ENCODE results near the gene GCG.

GCG gene

GRCh38 chr2:162118166-162119031 is 33.6 kb downstream of the GCG start:
- TF ChIP-seq CTCF (IDR thresholded peaks at IDR 0.05; ENCODE audit: control insufficient read depth, insufficient read depth, low read depth, low read length, missing control alignments) = no peak
- no peak overlapping the region for H3K4me3 ChIP-seq (ENCODE audit: control insufficient read depth, low read depth, low read length)
- peak; percentile 49 for DNase-seq (ENCODE audit: low read depth)

DNA sequence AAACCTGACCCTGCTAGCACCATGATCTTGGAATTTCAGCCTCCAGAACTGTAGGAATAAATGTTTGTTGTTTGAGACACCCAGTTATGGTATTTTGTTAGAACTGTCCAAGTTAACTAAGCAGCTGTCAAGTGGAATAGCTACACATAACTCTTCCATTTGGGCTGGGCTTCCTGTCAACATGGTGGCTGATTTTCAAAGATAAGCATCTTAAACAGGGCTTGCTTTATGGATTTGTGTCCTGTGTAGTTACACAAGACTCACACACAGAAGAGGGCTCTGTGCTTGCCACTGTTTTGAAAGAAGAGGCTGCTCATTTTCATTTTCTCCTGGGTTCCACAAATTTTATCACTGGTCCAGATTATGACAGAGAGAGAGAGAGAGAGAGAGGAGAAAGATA is 35.7 kb downstream of the GCG start:
- no peak for DNase-seq (ENCODE audit: low read depth)
- H3K4me3 ChIP-seq (ENCODE audit: control insufficient read depth, low read depth, low read length) = no peak overlapping the region
- no peak for TF ChIP-seq CTCF (IDR thresholded peaks at IDR 0.05; ENCODE audit: control insufficient read depth, insufficient read depth, low read depth, low read length, missing control alignments)

GRCh38 chr2:162115076-162115475 is 37.0 kb downstream of the GCG start:
- H3K4me3 ChIP-seq (ENCODE audit: control insufficient read depth, low read depth, low read length) = no peak overlapping the region
- no peak for DNase-seq (ENCODE audit: low read depth)
- TF ChIP-seq CTCF (IDR thresholded peaks at IDR 0.05; ENCODE audit: control insufficient read depth, insufficient read depth, low read depth, low read length, missing control alignments) = no peak

GRCh38 chr2:162114271-162114670 is 37.8 kb downstream of the GCG start:
- H3K4me3 ChIP-seq (ENCODE audit: control insufficient read depth, low read depth, low read length) = no peak overlapping the region
- no peak for DNase-seq (ENCODE audit: low read depth)
- no peak for TF ChIP-seq CTCF (IDR thresholded peaks at IDR 0.05; ENCODE audit: control insufficient read depth, insufficient read depth, low read depth, low read length, missing control alignments)

GRCh38 chr2:162113776-162114168 is 38.3 kb downstream of the GCG start:
- no peak overlapping the region for H3K4me3 ChIP-seq (ENCODE audit: control insufficient read depth, low read depth, low read length)
- no peak for TF ChIP-seq CTCF (IDR thresholded peaks at IDR 0.05; ENCODE audit: control insufficient read depth, insufficient read depth, low read depth, low read length, missing control alignments)
- DNase-seq (ENCODE audit: low read depth) = no peak

DNA sequence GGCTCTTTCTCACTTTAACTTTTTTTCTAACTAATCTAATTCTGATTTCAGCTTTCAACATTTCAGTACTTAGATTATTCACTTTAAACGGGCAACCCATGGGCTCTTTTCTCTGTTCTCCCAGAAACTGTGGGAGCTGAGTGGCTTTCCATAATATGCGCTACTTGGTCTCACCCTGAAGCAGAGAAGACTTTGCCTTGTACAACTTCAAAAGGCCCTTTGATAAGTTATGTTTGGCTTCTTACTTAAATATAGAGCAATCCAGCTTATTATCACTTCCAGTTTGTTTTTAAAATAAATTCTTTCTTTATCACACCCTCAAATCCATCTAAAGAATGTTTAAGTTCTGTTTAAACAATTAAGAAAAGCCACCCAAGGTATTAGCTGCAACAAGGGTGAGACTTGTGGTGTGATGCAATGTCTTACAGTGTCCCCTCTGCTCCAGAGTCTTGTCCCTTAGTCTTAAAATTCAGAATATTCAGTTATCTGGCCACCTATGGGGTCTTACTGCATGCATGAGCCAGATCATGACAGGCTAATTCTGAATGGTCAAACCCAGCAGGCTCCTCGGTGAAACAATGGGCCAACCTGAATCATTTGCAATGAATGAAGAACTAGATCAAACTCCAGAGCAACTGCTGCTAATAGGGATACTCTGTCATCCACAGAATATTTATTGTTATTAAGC is 38.8 kb downstream of the GCG start:
- DNase-seq (ENCODE audit: low read depth) = no peak
- H3K4me3 ChIP-seq (ENCODE audit: control insufficient read depth, low read depth, low read length) = no peak overlapping the region
- no peak for TF ChIP-seq CTCF (IDR thresholded peaks at IDR 0.05; ENCODE audit: control insufficient read depth, insufficient read depth, low read depth, low read length, missing control alignments)
